GM12878 (cell line): ENCODE measurements around the gene AGT. TPM values are rescaled to one million over a fixed set of nuclear protein-coding genes. Genes with fewer than 3 reads are reported as not detected.
"Not testable (repeated sequence)": the region's sequence is repeated elsewhere in the genome, so short reads cannot be mapped to it uniquely, and the experiment has no call there.

Experiments used
- ATAC-seq: fragments of 200-7000 bp; cut with Tn5 transposase; 3 replicates; pipeline ENCODE4 v1.9.1; 2020; ENCODE audit warnings: mild to moderate bottlenecking, moderate library complexity
- BruUV-seq: library from RNA; stranded (reverse); fragments of 400-500 nt; replicated peaks from 2 replicates; lab custom pipeline; 2021; lab: Mats Ljungman, UMichigan
- CTCF ChIA-PET: fragments of 300-600 bp; sonication (Branson Sonifier 250); formaldehyde crosslinking; extraction: SDS; loops from one replicate; lab custom pipeline; 2021; ENCODE audit warnings: inconsistent platforms; lab: Yijun Ruan, JAX
- POLR2A ChIA-PET: fragments of 350-600 bp; formaldehyde crosslinking; extraction: SDS; loops from one replicate; lab custom pipeline; 2021; ENCODE audit warnings: inconsistent platforms; lab: Charles Lee
- RAD21 ChIA-PET: fragments of 300-600 bp; sonication (Branson Sonifier 250); formaldehyde crosslinking; loops from one replicate; lab custom pipeline; 2023; ENCODE audit warnings: antibody characterized with exemption; ENCODE audit not compliant: unreplicated experiment; lab: Charles Lee
- SMC1A ChIA-PET: fragments of 300-600 bp; sonication (Branson Sonifier 250); formaldehyde crosslinking; loops from one replicate; lab custom pipeline; 2023; ENCODE audit not compliant: unreplicated experiment, uncharacterized antibody; lab: Charles Lee
- DNase-seq: peaks from one replicate; pipeline ENCODE4 v3.0.0-alpha.2; 2011; ENCODE audit warnings: low read depth, low spot score
- FAIRE-seq: peaks from 3 replicates; lab custom pipeline; 2011; peaks lifted over from hg19 to GRCh38; lab: Jason Lieb, UNC
- H2AFZ ChIP-seq: 2 replicates; pipeline ENCODE4 v1.6.0; 2011; ENCODE audit warnings: low read depth, low read length, control low read depth; ENCODE audit not compliant: control insufficient read depth
- H3K27ac ChIP-seq: 2 replicates; pipeline ENCODE4 v1.5.1; 2011; ENCODE audit warnings: control low read depth; ENCODE audit not compliant: control insufficient read depth, insufficient read depth
- H3K27me3 ChIP-seq, 2 experiments: replicated peaks in 1 of 2; 2 replicates each; pipeline versions ENCODE4 v1.6.0 to v1.6.1; 2011; ENCODE audit warnings: low read length in 1 of 2; ENCODE audit not compliant: control insufficient read depth in 2 of 2, insufficient read depth in 2 of 2
- H3K36me3 ChIP-seq, 2 experiments: 2 replicates each; pipeline ENCODE4 v1.5.1; 2011; ENCODE audit warnings: low read length in 1 of 2; ENCODE audit not compliant: control insufficient read depth in 2 of 2, insufficient read depth in 2 of 2
- H3K4me1 ChIP-seq: 2 replicates; pipeline ENCODE4 v1.6.1; 2011; ENCODE audit warnings: mild to moderate bottlenecking, low read length, moderate library complexity, mixed read lengths; ENCODE audit not compliant: control insufficient read depth, insufficient read depth
- H3K4me2 ChIP-seq: 2 replicates; pipeline ENCODE4 v1.6.0; 2011; ENCODE audit warnings: control low read depth; ENCODE audit not compliant: control insufficient read depth, insufficient read depth
- H3K4me3 ChIP-seq: fragments of 200-600 bp; sonication (generic); 2 replicates; pipeline ENCODE4 v1.5.1; 2016
- H3K79me2 ChIP-seq: 2 replicates; pipeline ENCODE4 v1.6.0; 2011; ENCODE audit warnings: low read length; ENCODE audit not compliant: control insufficient read depth, insufficient read depth
- H3K9ac ChIP-seq: 2 replicates; pipeline ENCODE4 v1.8.0; 2011; ENCODE audit warnings: low read length, control low read depth, mixed read lengths; ENCODE audit not compliant: control insufficient read depth, insufficient read depth
- H3K9me3 ChIP-seq: replicated peaks from 3 replicates; pipeline ENCODE4 v1.5.1; 2011; ENCODE audit warnings: mild to moderate bottlenecking, low read length; ENCODE audit not compliant: control insufficient read depth, insufficient read depth
- H4K20me1 ChIP-seq: 2 replicates; pipeline ENCODE4 v1.6.0; 2011; ENCODE audit not compliant: control insufficient read depth, insufficient read depth
- WGBS: methylation state at CpG from one replicate; pipeline ENCODE4 v1.1.6; 2016; ENCODE audit warnings: low lambda C conversion rate; ENCODE audit not compliant: insufficient replicate concordance, insufficient coverage; ENCODE audit errors: missing lambda C conversion rate; 5-methylcytosine and 5-hydroxymethylcytosine counted together
- in situ Hi-C: fragments of 300-500 bp; cut with MboI; formaldehyde crosslinking; loops from 9 replicates; pipeline ENCODE4 v1.14.3; 2018; ENCODE audit warnings: mixed read lengths
- intact Hi-C: fragments of 100-400 bp; cut with micrococcal nuclease; formaldehyde crosslinking; loops from one replicate; pipeline ENCODE4 v1.14.2; 2022; ENCODE audit not compliant: unreplicated experiment
- polyA plus RNA-seq, 11 experiments: library from polyadenylated mRNA; depleted of rRNA in 4 of 11; unstranded in 6 of 11; stranded (reverse) in 5 of 11; fragments of >200 nt; fragmentation: Nextera tagmentation in 4 of 11; fragmentation: Illumina TruSeq in 1 of 11; extraction: Ambion mirVana in 4 of 11; extraction: Trizol in 1 of 11; gene quantifications; 1 replicate in 1 of 11; 2 replicates in 10 of 11; pipeline versions ENCODE4 v1.2.1 to v1.2.3, GENCODE V29; 2011 to 2016; ENCODE audit warnings: inconsistent platforms in 2 of 11, missing spikeins in 2 of 11, low read depth in 1 of 11
- total RNA-seq, 4 experiments: library from RNA; depleted of rRNA in 3 of 4; stranded (reverse); fragments of >200 nt in 3 of 4; fragmentation: Illumina TruSeq in 1 of 4; extraction: Trizol in 1 of 4; gene quantifications; 2 replicates each; pipeline versions ENCODE4 v1.2.1 to v1.2.3, GENCODE V29; 2013 to 2021
- TF ChIP-seq, protein P1 (sequence below), 3 experiments: IDR thresholded peaks in 2 of 3; conservative IDR thresholded peaks in 1 of 3; 2 replicates each; pipeline ENCODE4 v1.5.1; 2011; ENCODE audit warnings: low read depth in 3 of 3, low read length in 3 of 3, mild to moderate bottlenecking in 3 of 3, control low read depth in 2 of 3, moderate library complexity in 2 of 3, inconsistent platforms in 1 of 3, mixed read lengths in 1 of 3; ENCODE audit not compliant: control insufficient read depth in 2 of 3, insufficient read depth in 1 of 3; ENCODE audit errors: extremely low read depth in 1 of 3

The AGT gene
- total and polyA plus RNA-seq, 10 of the 15 experiments (the other 5 are each of a cell fraction or from before 2014, with no cell fraction given), result 0.69 TPM; not detected in 9

DNA sequence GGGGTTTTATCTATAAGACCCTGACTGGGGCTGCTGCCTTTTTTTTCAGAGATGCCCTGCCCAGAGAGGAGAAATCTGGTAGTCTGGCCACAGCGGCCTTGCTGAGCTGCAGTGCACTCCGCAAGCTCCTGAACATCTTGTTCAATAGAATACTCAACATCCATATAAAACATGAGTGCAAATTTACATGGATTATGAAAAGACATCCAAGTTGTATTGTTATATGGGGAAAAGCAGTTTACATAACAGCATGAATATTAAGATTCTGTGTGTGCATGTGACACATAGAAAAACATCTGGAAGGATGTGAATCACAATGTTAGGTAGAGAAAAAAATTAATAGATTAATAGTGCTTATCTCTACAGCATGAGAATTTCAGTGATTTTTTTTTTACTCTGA, 55.2 kb downstream of the AGT start (continued):
- TF ChIP-seq, protein P1, sequence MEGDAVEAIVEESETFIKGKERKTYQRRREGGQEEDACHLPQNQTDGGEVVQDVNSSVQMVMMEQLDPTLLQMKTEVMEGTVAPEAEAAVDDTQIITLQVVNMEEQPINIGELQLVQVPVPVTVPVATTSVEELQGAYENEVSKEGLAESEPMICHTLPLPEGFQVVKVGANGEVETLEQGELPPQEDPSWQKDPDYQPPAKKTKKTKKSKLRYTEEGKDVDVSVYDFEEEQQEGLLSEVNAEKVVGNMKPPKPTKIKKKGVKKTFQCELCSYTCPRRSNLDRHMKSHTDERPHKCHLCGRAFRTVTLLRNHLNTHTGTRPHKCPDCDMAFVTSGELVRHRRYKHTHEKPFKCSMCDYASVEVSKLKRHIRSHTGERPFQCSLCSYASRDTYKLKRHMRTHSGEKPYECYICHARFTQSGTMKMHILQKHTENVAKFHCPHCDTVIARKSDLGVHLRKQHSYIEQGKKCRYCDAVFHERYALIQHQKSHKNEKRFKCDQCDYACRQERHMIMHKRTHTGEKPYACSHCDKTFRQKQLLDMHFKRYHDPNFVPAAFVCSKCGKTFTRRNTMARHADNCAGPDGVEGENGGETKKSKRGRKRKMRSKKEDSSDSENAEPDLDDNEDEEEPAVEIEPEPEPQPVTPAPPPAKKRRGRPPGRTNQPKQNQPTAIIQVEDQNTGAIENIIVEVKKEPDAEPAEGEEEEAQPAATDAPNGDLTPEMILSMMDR (IDR thresholded peaks at IDR 0.05 in 2 of 3, conservative IDR thresholded peaks at IDR 0.05 in 1 of 3; ENCODE audit: control insufficient read depth in 2 of 3, extremely low read depth in 1 of 3, insufficient read depth in 1 of 3, low read depth in 3 of 3, low read length in 3 of 3), result no peak

DNA sequence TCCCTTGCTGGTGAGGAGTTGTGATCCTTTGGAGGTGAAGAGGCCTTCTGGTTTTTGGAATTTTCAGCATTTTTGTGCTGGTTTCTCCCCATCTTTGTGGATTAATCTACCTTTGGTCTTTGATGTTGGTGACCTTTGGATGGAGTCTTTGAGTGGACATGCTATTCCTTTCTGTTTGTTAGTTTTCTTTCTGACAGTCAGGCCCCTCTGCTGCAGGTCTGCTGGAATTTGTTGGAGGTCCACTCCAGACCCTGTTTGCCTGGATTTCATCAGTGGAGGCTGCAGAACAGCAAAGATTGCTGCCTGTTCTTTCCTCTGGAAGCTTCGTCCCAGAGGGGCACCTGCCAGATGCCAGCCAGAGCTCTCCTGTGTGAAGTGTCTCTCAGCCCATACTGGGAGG, 55.8 kb downstream of the AGT start:
- intact Hi-C loops, ATAC-seq, H3K27ac ChIP-seq, in situ Hi-C loops, H3K9me3 ChIP-seq, H3K4me2 ChIP-seq, POLR2A ChIA-PET, H3K4me3 ChIP-seq, H3K79me2 ChIP-seq, DNase-seq, SMC1A ChIA-PET, H3K36me3 ChIP-seq, H4K20me1 ChIP-seq, RAD21 ChIA-PET, H3K27me3 ChIP-seq, FAIRE-seq, H3K4me1 ChIP-seq, H3K9ac ChIP-seq, CTCF ChIA-PET, BruUV-seq, H2AFZ ChIP-seq: not testable (repeated sequence)
- WGBS, result 100% methylated on average over 1 of the region's 1 CpG

- H3K4me3 ChIP-seq, DNase-seq, H3K4me2 ChIP-seq, in situ Hi-C loops, H3K27ac ChIP-seq, H3K79me2 ChIP-seq, ATAC-seq, H3K9ac ChIP-seq, H3K27me3 ChIP-seq, H3K9me3 ChIP-seq, H3K36me3 ChIP-seq, FAIRE-seq, H3K4me1 ChIP-seq, intact Hi-C loops, SMC1A ChIA-PET, RAD21 ChIA-PET, H4K20me1 ChIP-seq, POLR2A ChIA-PET, BruUV-seq, H2AFZ ChIP-seq, CTCF ChIA-PET: not testable (repeated sequence)
- 89% methylated on average over 1 of the region's 1 CpG for WGBS
These were observed 57.2 kb downstream of the AGT start for GRCh38 chr1:230656719-230657118.

Other genes starting within 250 kb of the AGT start
- gene COG2, start 71.6 kb downstream of the AGT start, total RNA-seq (2014; rRNA removed), result 29.1 and 37.4 TPM in 2 replicates
- gene COG2, start 71.6 kb downstream of the AGT start, total RNA-seq (2014; rRNA removed; fragmentation: Illumina TruSeq; extraction: Trizol), result 27.7 and 29.3 TPM in 2 replicates
- 28.7 and 31.5 TPM in 2 replicates for gene COG2, start 71.6 kb downstream of the AGT start, total RNA-seq (2021)
- gene COG2, start 71.6 kb downstream of the AGT start, polyA plus RNA-seq (2011; rRNA removed), result 20.2 and 21.2 TPM in 2 replicates
- gene COG2, start 71.6 kb downstream of the AGT start, polyA plus RNA-seq (2014; fragmentation: Illumina TruSeq; extraction: Trizol), result 27.6 and 34.8 TPM in 2 replicates
- 10 to 100 TPM; 15.0 to 16.7 TPM for gene COG2, start 71.6 kb downstream of the AGT start, polyA plus RNA-seq (2014; fragmentation: Nextera tagmentation; extraction: Ambion mirVana)
- 22.8 and 27.2 TPM in 2 replicates for gene COG2, start 71.6 kb downstream of the AGT start, polyA plus RNA-seq (2014; rRNA removed)
- gene COG2, start 71.6 kb downstream of the AGT start, polyA plus RNA-seq (2016; fragmentation: Nextera tagmentation; extraction: Ambion mirVana), result 10 to 100 TPM; 29.0 to 29.5 TPM
- not detected in 2 replicates for gene CAPN9, start 33.3 kb upstream of the AGT start, total RNA-seq (2014; rRNA removed)
- gene CAPN9, start 33.3 kb upstream of the AGT start, total RNA-seq (2014; rRNA removed; fragmentation: Illumina TruSeq; extraction: Trizol), result not detected in 2 replicates
- not detected in 2 replicates for gene CAPN9, start 33.3 kb upstream of the AGT start, total RNA-seq (2021)
- not detected in 2 replicates for gene CAPN9, start 33.3 kb upstream of the AGT start, polyA plus RNA-seq (2011; rRNA removed)
- not detected in 2 replicates for gene CAPN9, start 33.3 kb upstream of the AGT start, polyA plus RNA-seq (2014; fragmentation: Illumina TruSeq; extraction: Trizol)
- gene CAPN9, start 33.3 kb upstream of the AGT start, polyA plus RNA-seq (2014; fragmentation: Nextera tagmentation; extraction: Ambion mirVana), result not detected
- gene CAPN9, start 33.3 kb upstream of the AGT start, polyA plus RNA-seq (2014; rRNA removed), result not detected in 2 replicates
- gene CAPN9, start 33.3 kb upstream of the AGT start, polyA plus RNA-seq (2016; fragmentation: Nextera tagmentation; extraction: Ambion mirVana), result not detected
- gene C1orf198, start 154.4 kb upstream of the AGT start, total RNA-seq (2014; rRNA removed), result 1.1 and 1.6 TPM in 2 replicates
- gene C1orf198, start 154.4 kb upstream of the AGT start, total RNA-seq (2014; rRNA removed; fragmentation: Illumina TruSeq; extraction: Trizol), result 0.81 and 1.0 TPM in 2 replicates
- 1.6 and 1.8 TPM in 2 replicates for gene C1orf198, start 154.4 kb upstream of the AGT start, total RNA-seq (2021)
- 2.4 and 2.8 TPM in 2 replicates for gene C1orf198, start 154.4 kb upstream of the AGT start, polyA plus RNA-seq (2011; rRNA removed)
- gene C1orf198, start 154.4 kb upstream of the AGT start, polyA plus RNA-seq (2014; fragmentation: Illumina TruSeq; extraction: Trizol), result 0.95 and 1.0 TPM in 2 replicates
- gene C1orf198, start 154.4 kb upstream of the AGT start, polyA plus RNA-seq (2014; fragmentation: Nextera tagmentation; extraction: Ambion mirVana), result under 1 TPM; 0.16 to 0.37 TPM
- 1.1 and 1.5 TPM in 2 replicates for gene C1orf198, start 154.4 kb upstream of the AGT start, polyA plus RNA-seq (2014; rRNA removed)
- gene C1orf198, start 154.4 kb upstream of the AGT start, polyA plus RNA-seq (2016; fragmentation: Nextera tagmentation; extraction: Ambion mirVana), result 1 to 10 TPM; 1.3 to 1.6 TPM